ENCODE results near the gene PEX26. TPM values are rescaled to one million over a fixed set of nuclear protein-coding genes. Genes with fewer than 3 reads are reported as not detected.
A peak's percentile ranks its signal among the peaks of the same experiment; 100 is the strongest.
"Not testable (repeated sequence)": the region's sequence is repeated elsewhere in the genome, so short reads cannot be mapped to it uniquely, and the experiment has no call there.

PEX26 gene
- total and polyA plus RNA-seq, 2 donors (not counting 1 experiment from before 2014, with no cell fraction given): 10.9 to 33.4 TPM

GRCh38 chr22:18063306-18063705 is 14.5 kb upstream of the PEX26 start:
- peaks cover 3% of the 10 kb centered on the region for H3K79me2 ChIP-seq (ENCODE audit: control insufficient read depth, insufficient read depth, low read length)
- H3K4me1 Mint-ChIP-seq: peaks cover 52% of the 10 kb centered on the region
- TF ChIP-seq CTCF (IDR thresholded peaks at IDR 0.05) (no peak), EZH2 (IDR thresholded peaks at IDR 0.05; ENCODE audit: borderline replicate concordance, insufficient read depth, low read depth, low read length, poor library complexity, severe bottlenecking) (no peak)
- POLR2A ChIA-PET: no interaction called here
- intact Hi-C loops (cut with micrococcal nuclease): no loop called here
- no peak overlapping the region for H3K4me3 ChIP-seq (ENCODE audit: control extremely low read depth in 1 of 5, extremely low read depth in 1 of 5, insufficient read depth in 1 of 5, low read depth in 2 of 5, low read length in 4 of 5)
- ATAC-seq (ENCODE audit: low read depth): no peak
- no peak overlapping the region for H3K4me2 ChIP-seq (replicated peaks; ENCODE audit: low read depth, low read length, poor library complexity, severe bottlenecking)
- no peaks in the 10 kb centered on the region for H3K9me3 Mint-ChIP-seq (ENCODE audit: insufficient read depth)
- no peaks in the 10 kb centered on the region for H3K27me3 ChIP-seq (replicated peaks in 1 of 4; ENCODE audit: control extremely low read depth in 1 of 4, control insufficient read depth in 3 of 4, insufficient read depth in 4 of 4, low read length in 3 of 4)
- H3K9ac ChIP-seq (ENCODE audit: low read length): no peak overlapping the region
- WGBS (ENCODE audit: insufficient coverage): 96% methylated on average over 7 of the region's 7 CpGs
- H3K4me3 Mint-ChIP-seq: no peak overlapping the region
- H3K9me3 ChIP-seq (ENCODE audit: control extremely low read depth in 1 of 3, control insufficient read depth in 2 of 3, insufficient read depth in 1 of 3, low read length in 2 of 3): no peaks in the 10 kb centered on the region
- DNase-seq: no peak
- no peaks in the 10 kb centered on the region for H3K36me3 ChIP-seq (replicated peaks in 1 of 2; ENCODE audit: control extremely low read depth in 1 of 2, control insufficient read depth in 1 of 2, extremely low read depth in 1 of 2, insufficient read depth in 2 of 2, low read length in 1 of 2)
- no peaks in the 10 kb centered on the region for H3K27me3 Mint-ChIP-seq
- H3K27ac Mint-ChIP-seq: peak overlapping the region; percentile 43
- CTCF ChIA-PET: interaction anchor here (0.8 to 2.0 kb wide), 4 partner anchors 13 to 322 kb away, joined by 3 to 17 read pairs (median 4); no protein-coding TSS in a partner anchor
- H3K27ac ChIP-seq (ENCODE audit: low read length in 2 of 2): no peak overlapping the region
- H3K4me1 ChIP-seq (ENCODE audit: control insufficient read depth in 2 of 2, insufficient read depth in 2 of 2, low read length in 2 of 2): peaks cover 34 to 51% of the 10 kb centered on the region in 2 donors
- no peak overlapping the region for H2AFZ ChIP-seq (ENCODE audit: insufficient read depth, low read depth, low read length, poor library complexity, severe bottlenecking)
- H4K20me1 ChIP-seq (ENCODE audit: control insufficient read depth, insufficient read depth, low read length, poor library complexity, severe bottlenecking): no peaks in the 10 kb centered on the region

- H3K9me3 Mint-ChIP-seq (ENCODE audit: insufficient read depth); H3K36me3 ChIP-seq (replicated peaks in 1 of 2; ENCODE audit: control extremely low read depth in 1 of 2, control insufficient read depth in 1 of 2, extremely low read depth in 1 of 2, insufficient read depth in 2 of 2, low read length in 1 of 2); H3K27me3 Mint-ChIP-seq; H3K27ac ChIP-seq (ENCODE audit: low read length in 2 of 2); ATAC-seq (ENCODE audit: low read depth); DNase-seq; H3K9ac ChIP-seq (ENCODE audit: low read length); H3K27me3 ChIP-seq (replicated peaks in 1 of 4; ENCODE audit: control extremely low read depth in 1 of 4, control insufficient read depth in 3 of 4, insufficient read depth in 4 of 4, low read length in 3 of 4); H4K20me1 ChIP-seq (ENCODE audit: control insufficient read depth, insufficient read depth, low read length, poor library complexity, severe bottlenecking); H3K9me3 ChIP-seq (ENCODE audit: control extremely low read depth in 1 of 3, control insufficient read depth in 2 of 3, insufficient read depth in 1 of 3, low read length in 2 of 3); POLR2A ChIA-PET; intact Hi-C loops (cut with micrococcal nuclease); H3K4me2 ChIP-seq (replicated peaks; ENCODE audit: low read depth, low read length, poor library complexity, severe bottlenecking); H3K4me3 Mint-ChIP-seq; H2AFZ ChIP-seq (ENCODE audit: insufficient read depth, low read depth, low read length, poor library complexity, severe bottlenecking); H3K4me3 ChIP-seq (ENCODE audit: control extremely low read depth in 1 of 5, extremely low read depth in 1 of 5, insufficient read depth in 1 of 5, low read depth in 2 of 5, low read length in 4 of 5); H3K79me2 ChIP-seq (ENCODE audit: control insufficient read depth, insufficient read depth, low read length): not testable (repeated sequence)
- peaks cover 36 to 51% of the 10 kb centered on the region in 2 donors for H3K4me1 ChIP-seq (ENCODE audit: control insufficient read depth in 2 of 2, insufficient read depth in 2 of 2, low read length in 2 of 2)
- Mint-ChIP-seq H3K4me1 (peaks cover 54% of the 10 kb centered on the region), H3K27ac (peak overlapping the region; percentile 43)
- CTCF ChIA-PET: interaction anchor here (1.6 to 2.0 kb wide), 2 partner anchors 12 to 322 kb away, joined by 4 to 17 read pairs; no protein-coding TSS in a partner anchor
- 91% methylated on average over 6 of the region's 6 CpGs for WGBS (ENCODE audit: insufficient coverage)
Observed at GRCh38 chr22:18063715-18064114, 14.1 kb upstream of the PEX26 start.

Measured in B cell (primary cell).